ENCODE data around the gene MROH2A. TPM values are rescaled to one million over a fixed set of nuclear protein-coding genes. Genes with fewer than 3 reads are reported as not detected.

Gene MROH2A
- total and polyA plus RNA-seq, 4 donors: 0.80 TPM; not detected in 3

GRCh38 chr2:233814056-233814835, 36.1 kb downstream of the MROH2A start:
- DNase-seq (no peak), ATAC-seq (ENCODE audit: insufficient read depth, low FRiP score) (no peak)
- Histone ChIP-seq H3K36me3 (ENCODE audit: control insufficient read depth in 4 of 4, insufficient read depth in 4 of 4, low read length in 4 of 4) (no peaks in the 10 kb centered on the region), H3K4me1 (ENCODE audit: control insufficient read depth in 5 of 5, insufficient read depth in 5 of 5, low read length in 5 of 5) (no peaks in the 10 kb centered on the region), H3K9me3 (ENCODE audit: control insufficient read depth in 4 of 4, insufficient read depth in 3 of 4, low read length in 3 of 4) (peaks cover 0 to 3% (median 0%) of the 10 kb centered on the region in 4 donors), H3K9ac (ENCODE audit: insufficient read depth in 1 of 2, low read length in 2 of 2) (no peak overlapping the region), H3K4me3 (no peak overlapping the region), H3K27ac (ENCODE audit: low read depth in 1 of 2, low read length in 1 of 2) (no peak overlapping the region), H3K27me3 (ENCODE audit: control insufficient read depth in 3 of 3, insufficient read depth in 3 of 3, low read length in 2 of 3) (no peaks in the 10 kb centered on the region)
- WGBS, 2 donors: 69 to 82% methylated on average over 2 of the region's 2 CpGs
- TF ChIP-seq, protein P1, sequence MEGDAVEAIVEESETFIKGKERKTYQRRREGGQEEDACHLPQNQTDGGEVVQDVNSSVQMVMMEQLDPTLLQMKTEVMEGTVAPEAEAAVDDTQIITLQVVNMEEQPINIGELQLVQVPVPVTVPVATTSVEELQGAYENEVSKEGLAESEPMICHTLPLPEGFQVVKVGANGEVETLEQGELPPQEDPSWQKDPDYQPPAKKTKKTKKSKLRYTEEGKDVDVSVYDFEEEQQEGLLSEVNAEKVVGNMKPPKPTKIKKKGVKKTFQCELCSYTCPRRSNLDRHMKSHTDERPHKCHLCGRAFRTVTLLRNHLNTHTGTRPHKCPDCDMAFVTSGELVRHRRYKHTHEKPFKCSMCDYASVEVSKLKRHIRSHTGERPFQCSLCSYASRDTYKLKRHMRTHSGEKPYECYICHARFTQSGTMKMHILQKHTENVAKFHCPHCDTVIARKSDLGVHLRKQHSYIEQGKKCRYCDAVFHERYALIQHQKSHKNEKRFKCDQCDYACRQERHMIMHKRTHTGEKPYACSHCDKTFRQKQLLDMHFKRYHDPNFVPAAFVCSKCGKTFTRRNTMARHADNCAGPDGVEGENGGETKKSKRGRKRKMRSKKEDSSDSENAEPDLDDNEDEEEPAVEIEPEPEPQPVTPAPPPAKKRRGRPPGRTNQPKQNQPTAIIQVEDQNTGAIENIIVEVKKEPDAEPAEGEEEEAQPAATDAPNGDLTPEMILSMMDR (IDR thresholded peaks at IDR 0.05; ENCODE audit: control extremely low read depth, extremely low read depth): no peak

DNA sequence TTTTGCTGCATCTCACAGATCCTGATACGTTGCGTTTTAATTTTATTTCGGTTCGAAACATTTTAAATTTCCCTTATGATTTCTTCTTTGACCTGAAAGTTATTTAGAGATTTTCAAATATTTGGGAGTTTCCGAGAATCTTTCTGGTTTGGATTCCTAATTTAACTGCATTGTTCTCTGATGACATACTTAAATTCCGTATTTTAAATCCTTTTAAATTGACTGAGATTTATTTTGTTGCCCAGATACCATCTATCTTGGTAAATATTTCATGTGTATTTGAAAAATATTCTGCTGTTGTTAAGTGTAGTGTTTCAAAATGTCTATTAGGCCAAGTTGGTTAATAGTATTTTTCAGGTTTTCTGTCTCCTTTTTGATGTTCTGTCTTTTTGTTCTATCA, 37.7 kb downstream of the MROH2A start:
- no peaks in the 10 kb centered on the region for H3K36me3 ChIP-seq (ENCODE audit: control insufficient read depth in 4 of 4, insufficient read depth in 4 of 4, low read length in 4 of 4)
- H3K4me3 ChIP-seq: no peak overlapping the region
- H3K27me3 ChIP-seq (ENCODE audit: control insufficient read depth in 3 of 3, insufficient read depth in 3 of 3, low read length in 2 of 3): no peaks in the 10 kb centered on the region
- 76 to 94% methylated on average over 6 of the region's 6 CpGs for WGBS, 2 donors
- no peak overlapping the region for H3K27ac ChIP-seq (ENCODE audit: low read depth in 1 of 2, low read length in 1 of 2)
- TF ChIP-seq, protein P1 (IDR thresholded peaks at IDR 0.05; ENCODE audit: control extremely low read depth, extremely low read depth): no peak
- DNase-seq (no peak), ATAC-seq (ENCODE audit: insufficient read depth, low FRiP score) (no peak)
- peaks cover 0 to 3% (median 0%) of the 10 kb centered on the region in 4 donors for H3K9me3 ChIP-seq (ENCODE audit: control insufficient read depth in 4 of 4, insufficient read depth in 3 of 4, low read length in 3 of 4)
- no peak overlapping the region for H3K9ac ChIP-seq (ENCODE audit: insufficient read depth in 1 of 2, low read length in 2 of 2)
- H3K4me1 ChIP-seq (ENCODE audit: control insufficient read depth in 5 of 5, insufficient read depth in 5 of 5, low read length in 5 of 5): no peaks in the 10 kb centered on the region

GRCh38 chr2:233816334-233816733, 38.2 kb downstream of the MROH2A start:
- Histone ChIP-seq H3K27ac (ENCODE audit: low read depth in 1 of 2, low read length in 1 of 2) (no peak overlapping the region), H3K36me3 (ENCODE audit: control insufficient read depth in 4 of 4, insufficient read depth in 4 of 4, low read length in 4 of 4) (no peaks in the 10 kb centered on the region), H3K9ac (ENCODE audit: insufficient read depth in 1 of 2, low read length in 2 of 2) (no peak overlapping the region), H3K4me3 (no peak overlapping the region), H3K27me3 (ENCODE audit: control insufficient read depth in 3 of 3, insufficient read depth in 3 of 3, low read length in 2 of 3) (no peaks in the 10 kb centered on the region), H3K4me1 (ENCODE audit: control insufficient read depth in 5 of 5, insufficient read depth in 5 of 5, low read length in 5 of 5) (no peaks in the 10 kb centered on the region), H3K9me3 (ENCODE audit: control insufficient read depth in 4 of 4, insufficient read depth in 3 of 4, low read length in 3 of 4) (peaks cover 0 to 2% (median 0%) of the 10 kb centered on the region in 4 donors)
- 56 to 73% methylated on average over 2 of the region's 2 CpGs for WGBS, 2 donors
- TF ChIP-seq, protein P1 (IDR thresholded peaks at IDR 0.05; ENCODE audit: control extremely low read depth, extremely low read depth): no peak
- DNase-seq (no peak), ATAC-seq (ENCODE audit: insufficient read depth, low FRiP score) (no peak)
